Articular chondrocyte of knee joint (primary cell): ENCODE results near the gene TFF3. TPM values are rescaled to one million over a fixed set of nuclear protein-coding genes. Genes with fewer than 3 reads are reported as not detected.

ENCODE experiments used
- total RNA-seq: library from RNA; depleted of rRNA; stranded (reverse); fragments of >200 nt; gene quantifications from 2 replicates; pipeline ENCODE4 v1.2.3, GENCODE V29; 2012

TFF3 gene
- not detected in 2 replicates for total RNA-seq

GRCh38 chr21:42315296-42315891, at the start of gene TFF3:
Gene TFF3, minus strand, starts transcription at chr21:42315409. Its CDS starts 35 bp downstream, at chr21:42315374.

GRCh38 chr21:42350927-42351426, 35.8 kb upstream of the TFF3 start, which contains the start of gene TFF2:
Gene TFF2, minus strand, starts transcription at chr21:42350994. Its CDS starts 37 bp downstream, at chr21:42350957.

Other genes starting within 250 kb of the TFF3 start
- gene UMODL1, start 244.1 kb downstream of the TFF3 start, total RNA-seq: under 0.01 TPM in 2 replicates
- gene ABCG1, start 96.3 kb downstream of the TFF3 start, total RNA-seq: 0.11 TPM in 1 of 2 replicates, not detected in the other
- gene TFF2, start 35.6 kb upstream of the TFF3 start, total RNA-seq: not detected in 2 replicates
- gene TFF1, start 51.1 kb upstream of the TFF3 start, total RNA-seq: 0.65 TPM in 1 of 2 replicates, not detected in the other
- gene TMPRSS3, start 80.6 kb upstream of the TFF3 start, total RNA-seq: not detected in 2 replicates
- gene UBASH3A, start 88.5 kb upstream of the TFF3 start, total RNA-seq: not detected in 2 replicates
- 0.26 and 0.76 TPM in 2 replicates for gene RSPH1, start 180.8 kb upstream of the TFF3 start, total RNA-seq
- 2.5 and 3.9 TPM in 2 replicates for gene SLC37A1, start 198.4 kb upstream of the TFF3 start, total RNA-seq